ENCODE results near the gene VCL.

VCL gene

GRCh38 chr10:73967022-73967429 lies 30.9 kb upstream of the VCL start:
- no peak for DNase-seq (ENCODE audit: low read depth)
- TF ChIP-seq, protein P1, sequence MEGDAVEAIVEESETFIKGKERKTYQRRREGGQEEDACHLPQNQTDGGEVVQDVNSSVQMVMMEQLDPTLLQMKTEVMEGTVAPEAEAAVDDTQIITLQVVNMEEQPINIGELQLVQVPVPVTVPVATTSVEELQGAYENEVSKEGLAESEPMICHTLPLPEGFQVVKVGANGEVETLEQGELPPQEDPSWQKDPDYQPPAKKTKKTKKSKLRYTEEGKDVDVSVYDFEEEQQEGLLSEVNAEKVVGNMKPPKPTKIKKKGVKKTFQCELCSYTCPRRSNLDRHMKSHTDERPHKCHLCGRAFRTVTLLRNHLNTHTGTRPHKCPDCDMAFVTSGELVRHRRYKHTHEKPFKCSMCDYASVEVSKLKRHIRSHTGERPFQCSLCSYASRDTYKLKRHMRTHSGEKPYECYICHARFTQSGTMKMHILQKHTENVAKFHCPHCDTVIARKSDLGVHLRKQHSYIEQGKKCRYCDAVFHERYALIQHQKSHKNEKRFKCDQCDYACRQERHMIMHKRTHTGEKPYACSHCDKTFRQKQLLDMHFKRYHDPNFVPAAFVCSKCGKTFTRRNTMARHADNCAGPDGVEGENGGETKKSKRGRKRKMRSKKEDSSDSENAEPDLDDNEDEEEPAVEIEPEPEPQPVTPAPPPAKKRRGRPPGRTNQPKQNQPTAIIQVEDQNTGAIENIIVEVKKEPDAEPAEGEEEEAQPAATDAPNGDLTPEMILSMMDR (conservative IDR thresholded peaks at IDR 0.05; ENCODE audit: control insufficient read depth, insufficient read depth, low read depth, low read length) = no peak

DNA sequence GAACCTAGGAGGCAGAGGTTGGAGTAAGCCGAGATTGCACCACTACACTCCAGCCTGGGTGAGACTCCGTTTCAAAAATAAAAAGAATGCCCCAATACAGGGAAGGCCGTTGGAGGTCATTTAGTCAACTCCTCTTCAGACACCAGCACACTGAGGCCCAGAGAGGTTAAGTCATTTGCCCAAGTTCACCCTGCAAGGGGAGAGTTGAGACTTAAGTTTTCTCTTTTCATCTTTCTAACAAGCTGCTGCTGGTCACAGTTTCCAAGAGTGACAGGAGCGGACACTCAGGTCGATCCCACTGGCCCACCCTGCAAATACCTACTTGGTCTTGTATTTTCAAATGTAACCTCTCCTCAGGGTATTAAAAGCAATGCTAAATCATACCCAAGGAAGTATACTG lies 30.4 kb upstream of the VCL start:
- no peak overlapping the region for H3K4me3 ChIP-seq (ENCODE audit: control insufficient read depth, low read depth, low read length)
- no peak for DNase-seq (ENCODE audit: low read depth)
- TF ChIP-seq, protein P1 (conservative IDR thresholded peaks at IDR 0.05; ENCODE audit: control insufficient read depth, insufficient read depth, low read depth, low read length) = no peak

More at GRCh38 chr10:73967022-73967429, 30.9 kb upstream of the VCL start:
- no peak overlapping the region for H3K4me3 ChIP-seq (ENCODE audit: control insufficient read depth, low read depth, low read length)

DNA sequence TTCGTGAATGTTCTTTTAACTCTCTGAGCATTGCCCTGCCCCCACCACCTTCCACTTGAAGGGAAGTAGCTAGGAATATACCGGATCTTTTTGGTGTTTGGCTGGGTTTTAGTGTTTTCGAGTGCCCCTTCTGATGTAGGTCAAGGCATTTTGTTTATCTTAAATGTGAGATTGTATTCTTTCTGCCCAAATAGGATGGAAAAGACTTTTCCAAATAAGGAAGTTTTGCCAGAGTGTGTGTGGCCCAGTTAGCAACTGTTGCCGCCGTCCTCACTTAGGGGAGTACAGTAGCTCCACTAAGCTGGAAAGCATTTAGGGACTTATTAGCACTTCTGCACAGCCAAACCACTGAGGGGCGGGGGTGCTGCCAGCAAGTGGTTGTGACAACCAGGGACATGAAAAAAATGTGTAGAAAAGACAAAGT lies 29.8 kb upstream of the VCL start:
- H3K4me3 ChIP-seq (ENCODE audit: control insufficient read depth, low read depth, low read length) = no peak overlapping the region
- TF ChIP-seq, protein P1 (conservative IDR thresholded peaks at IDR 0.05; ENCODE audit: control insufficient read depth, insufficient read depth, low read depth, low read length) = no peak
- DNase-seq (ENCODE audit: low read depth) = no peak

DNA sequence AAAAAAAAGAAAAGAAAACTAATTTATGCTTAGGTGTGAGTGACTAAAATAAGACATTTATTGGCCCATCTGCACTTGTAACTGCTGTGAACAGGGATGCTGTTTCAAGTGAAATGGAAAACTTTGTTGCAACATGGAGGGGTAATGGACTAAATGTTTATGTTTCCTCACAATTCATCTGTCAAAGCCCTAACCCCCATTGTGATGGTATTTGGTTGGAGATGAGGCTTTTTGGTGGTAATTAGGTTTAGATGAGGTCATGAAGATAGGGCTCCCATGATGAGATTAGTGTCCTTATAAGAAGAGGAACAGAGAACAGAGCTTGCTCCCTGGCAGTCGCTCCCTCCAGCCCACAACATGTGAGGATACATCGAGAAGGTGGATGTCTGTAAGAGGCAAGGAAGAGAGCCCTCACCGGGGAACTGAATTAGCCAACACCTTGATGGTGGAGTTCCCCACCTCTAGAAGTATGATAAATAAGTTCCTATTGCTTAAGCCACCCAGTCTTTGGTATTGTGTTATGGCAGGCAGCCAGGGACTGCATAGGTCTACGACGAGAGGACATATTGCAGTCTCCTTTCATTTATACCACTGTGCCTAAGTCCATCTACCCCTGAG lies 28.6 kb upstream of the VCL start:
- TF ChIP-seq, protein P1 (conservative IDR thresholded peaks at IDR 0.05; ENCODE audit: control insufficient read depth, insufficient read depth, low read depth, low read length) = no peak
- no peak overlapping the region for H3K4me3 ChIP-seq (ENCODE audit: control insufficient read depth, low read depth, low read length)
- no peak for DNase-seq (ENCODE audit: low read depth)

DNA sequence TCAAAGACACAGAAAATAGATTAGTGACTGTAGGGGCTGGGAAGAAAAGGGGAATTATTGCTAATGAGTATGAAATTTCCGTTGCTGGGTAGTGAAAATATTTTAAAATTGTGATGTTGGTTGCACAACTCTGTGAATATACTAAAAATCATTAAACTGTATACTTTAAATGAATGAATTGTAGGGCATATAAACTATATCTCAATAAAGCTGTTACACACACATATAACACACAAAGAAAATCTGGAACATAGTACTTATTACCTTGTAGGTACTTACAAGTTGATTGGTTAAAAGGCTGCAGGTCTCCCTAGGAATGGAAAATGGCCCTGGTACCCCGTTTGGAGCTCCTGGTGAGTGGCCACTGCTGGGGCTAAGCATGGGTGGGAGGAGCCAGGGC lies 27.1 kb upstream of the VCL start:
- no peak for DNase-seq (ENCODE audit: low read depth)
- no peak overlapping the region for H3K4me3 ChIP-seq (ENCODE audit: control insufficient read depth, low read depth, low read length)
- TF ChIP-seq, protein P1 (conservative IDR thresholded peaks at IDR 0.05; ENCODE audit: control insufficient read depth, insufficient read depth, low read depth, low read length) = no peak

DNA sequence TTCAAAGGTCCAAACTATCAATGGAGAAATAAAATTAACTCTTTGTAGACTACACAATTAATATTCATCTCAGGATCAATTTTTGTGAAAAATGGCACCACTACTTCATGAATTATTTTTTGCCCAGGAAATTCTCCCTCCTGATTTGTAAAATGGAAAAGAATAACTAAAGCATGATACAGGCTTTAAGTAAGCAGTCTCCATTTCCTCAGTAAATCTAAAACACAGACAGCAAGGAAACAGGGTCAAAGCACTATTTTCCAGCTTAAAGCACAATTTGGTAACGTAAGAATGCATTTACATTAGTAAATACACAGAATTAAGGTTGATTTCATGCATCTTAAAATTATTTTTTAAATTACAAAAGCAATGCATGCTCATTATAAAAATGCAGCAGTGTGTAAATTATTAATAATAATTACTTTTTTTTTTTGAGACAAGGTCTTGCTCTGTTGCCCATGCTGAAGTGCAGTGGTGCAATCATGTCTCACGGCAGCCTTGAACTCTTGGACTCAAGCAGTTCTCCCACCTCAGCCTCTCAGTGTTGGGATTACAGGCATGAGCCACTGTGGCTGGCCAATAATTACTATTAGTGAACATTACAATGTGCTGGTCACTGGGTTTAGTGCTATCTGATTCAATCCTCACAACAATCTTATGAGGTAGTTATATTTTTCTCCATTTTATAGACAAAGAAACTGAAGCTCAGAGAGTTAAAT lies 26.1 kb upstream of the VCL start:
- TF ChIP-seq, protein P1 (conservative IDR thresholded peaks at IDR 0.05; ENCODE audit: control insufficient read depth, insufficient read depth, low read depth, low read length) = no peak
- DNase-seq (ENCODE audit: low read depth) = no peak
- H3K4me3 ChIP-seq (ENCODE audit: control insufficient read depth, low read depth, low read length) = no peak overlapping the region
